T1000 (cell line): ENCODE results near the gene CABLES1.
"Not testable (repeated sequence)": the region's sequence is repeated elsewhere in the genome, so short reads cannot be mapped to it uniquely, and the experiment has no call there.

Source experiments
- DNase-seq: peaks from one replicate; lab custom pipeline; 2025; ENCODE audit warnings: mixed read lengths; lab: John Stamatoyannopoulos, UW

CABLES1 gene

GRCh38 chr18:23241833-23242496 is 106.7 kb downstream of the CABLES1 start:
- not testable (repeated sequence) for DNase-seq

DNA sequence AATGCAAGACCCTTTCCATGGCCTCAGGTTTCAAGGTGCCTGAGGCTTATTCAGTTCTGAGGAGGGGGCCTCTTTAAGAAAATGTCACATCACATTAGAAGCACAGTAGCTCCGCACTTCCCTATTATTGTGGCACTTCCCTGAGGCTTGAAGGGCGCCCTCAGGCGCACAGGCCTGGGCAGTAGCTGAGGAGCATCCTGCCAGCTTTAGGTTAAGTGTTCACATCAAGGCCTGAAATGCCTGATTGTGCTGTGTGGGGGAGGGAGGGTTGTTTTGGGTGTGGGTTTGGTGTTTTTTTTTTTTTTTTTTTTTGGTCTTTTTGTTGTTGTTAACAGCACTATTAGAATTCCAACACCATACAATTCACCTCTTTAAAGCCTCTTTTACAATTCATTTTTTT is 107.9 kb downstream of the CABLES1 start:
- no peak for DNase-seq

GRCh38 chr18:23243816-23244215 is 108.5 kb downstream of the CABLES1 start:
- no peak for DNase-seq

- no peak for DNase-seq
Observed at GRCh38 chr18:23244401-23244800, 109.1 kb downstream of the CABLES1 start.

DNA sequence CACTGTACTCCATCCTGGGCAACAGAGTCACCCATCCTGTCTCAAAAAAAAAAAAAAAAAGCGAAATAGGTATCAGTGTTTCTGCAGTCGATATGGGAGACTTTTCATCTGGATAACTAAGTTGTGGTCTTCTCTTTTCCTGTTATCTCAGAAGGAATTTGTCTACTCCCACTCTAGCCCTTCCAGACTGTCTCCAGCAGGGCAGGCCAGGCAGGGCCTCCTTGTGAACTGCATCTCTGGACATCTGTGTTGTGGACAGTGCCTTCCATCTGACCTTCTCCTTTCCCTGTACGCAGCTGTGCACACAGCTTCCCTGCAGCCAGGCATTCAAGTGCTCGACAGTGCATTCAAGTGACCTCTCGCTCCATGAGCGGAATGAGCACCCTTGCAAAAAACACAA is 110.2 kb downstream of the CABLES1 start:
- no peak for DNase-seq

- no peak for DNase-seq
Observed at GRCh38 chr18:23247331-23247730, 112.0 kb downstream of the CABLES1 start.

- no peak for DNase-seq
Observed at GRCh38 chr18:23247896-23248295, 112.6 kb downstream of the CABLES1 start.

GRCh38 chr18:23248826-23249225 is 113.5 kb downstream of the CABLES1 start:
- no peak for DNase-seq

- DNase-seq: no peak
Observed at GRCh38 chr18:23249348-23249747, 114.1 kb downstream of the CABLES1 start.

DNA sequence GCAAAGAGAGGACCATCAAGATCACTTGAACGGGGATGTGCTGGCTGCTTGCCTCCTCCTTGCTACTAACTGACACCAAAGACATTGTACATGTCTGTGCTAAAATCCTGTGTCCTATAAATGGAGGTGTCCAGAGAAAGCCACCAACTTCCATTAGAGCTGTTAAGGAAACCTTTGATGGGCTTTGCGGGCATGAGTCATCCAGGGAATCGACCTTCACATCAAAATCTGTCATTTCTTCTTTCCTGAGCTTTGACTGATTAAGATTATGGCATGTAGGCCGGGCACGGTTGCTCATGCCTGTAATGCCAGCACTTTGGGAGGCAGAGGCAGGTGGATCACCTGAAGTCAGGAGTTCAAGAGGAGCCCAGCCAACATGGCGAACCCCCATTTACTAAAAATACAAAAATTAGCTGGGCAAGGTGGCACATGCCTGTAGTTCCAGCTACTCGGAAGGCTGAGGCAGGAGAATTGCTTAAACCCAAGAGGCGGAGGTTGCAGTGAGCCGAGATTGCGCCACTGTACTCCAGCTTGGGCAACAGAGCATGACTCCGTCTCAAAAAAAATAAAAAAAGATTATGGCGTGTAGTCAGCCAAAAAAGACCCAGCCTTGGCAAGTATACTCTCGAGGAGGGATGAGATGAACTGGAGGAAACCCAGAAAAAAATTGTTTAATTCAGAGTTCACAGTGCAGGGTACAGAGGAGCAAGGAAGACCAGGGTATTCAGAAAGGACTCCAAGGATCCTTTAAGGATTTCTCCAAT is 115.8 kb downstream of the CABLES1 start:
- no peak for DNase-seq

GRCh38 chr18:23253630-23254029 is 118.3 kb downstream of the CABLES1 start:
- DNase-seq: no peak

- DNase-seq: no peak
Observed at GRCh38 chr18:23257137-23257536, 121.9 kb downstream of the CABLES1 start.

DNA sequence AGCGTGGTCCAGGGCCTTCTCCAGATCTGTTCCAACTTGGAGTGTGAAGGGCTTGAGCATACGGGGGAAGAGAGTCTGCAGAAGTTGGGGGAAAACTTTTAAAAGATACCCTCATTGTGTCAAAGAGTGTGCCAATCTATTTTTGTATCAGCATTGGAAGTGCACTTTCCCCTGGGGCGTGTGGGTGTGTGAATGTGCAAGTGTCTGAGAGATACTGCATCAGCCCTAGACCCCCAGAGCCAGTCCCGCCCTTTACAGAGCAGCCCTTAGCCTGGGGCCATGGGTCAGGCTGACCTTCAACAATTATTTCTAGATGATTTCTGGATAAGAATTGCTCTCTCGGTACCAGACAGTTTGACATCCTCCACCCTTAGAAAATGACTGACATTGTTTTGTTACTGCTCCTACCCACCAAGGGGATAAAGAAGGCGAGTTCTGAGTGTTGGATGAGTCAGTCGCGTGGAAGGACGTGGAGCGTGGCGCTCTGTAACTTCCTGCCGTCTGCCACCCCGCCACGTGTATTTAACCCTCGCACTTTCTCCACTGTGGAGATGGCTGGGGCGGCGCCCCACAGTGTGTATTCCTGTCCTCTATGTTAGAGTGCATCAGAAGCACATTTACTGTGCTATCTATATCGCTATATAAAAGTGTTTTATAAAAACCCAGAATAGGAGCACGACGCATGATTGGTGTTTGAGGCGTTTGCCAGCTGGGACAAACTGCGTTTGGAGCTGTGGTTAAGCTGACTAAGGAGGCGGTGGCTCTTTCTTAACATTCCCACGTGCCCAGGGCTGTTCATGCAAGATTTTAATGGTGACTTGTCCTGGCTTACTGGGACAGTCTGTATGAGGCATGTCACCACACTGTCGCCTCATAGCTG is 122.6 kb downstream of the CABLES1 start:
- no peak for DNase-seq

GRCh38 chr18:23258566-23259469 is 123.5 kb downstream of the CABLES1 start:
- DNase-seq: no peak

DNA sequence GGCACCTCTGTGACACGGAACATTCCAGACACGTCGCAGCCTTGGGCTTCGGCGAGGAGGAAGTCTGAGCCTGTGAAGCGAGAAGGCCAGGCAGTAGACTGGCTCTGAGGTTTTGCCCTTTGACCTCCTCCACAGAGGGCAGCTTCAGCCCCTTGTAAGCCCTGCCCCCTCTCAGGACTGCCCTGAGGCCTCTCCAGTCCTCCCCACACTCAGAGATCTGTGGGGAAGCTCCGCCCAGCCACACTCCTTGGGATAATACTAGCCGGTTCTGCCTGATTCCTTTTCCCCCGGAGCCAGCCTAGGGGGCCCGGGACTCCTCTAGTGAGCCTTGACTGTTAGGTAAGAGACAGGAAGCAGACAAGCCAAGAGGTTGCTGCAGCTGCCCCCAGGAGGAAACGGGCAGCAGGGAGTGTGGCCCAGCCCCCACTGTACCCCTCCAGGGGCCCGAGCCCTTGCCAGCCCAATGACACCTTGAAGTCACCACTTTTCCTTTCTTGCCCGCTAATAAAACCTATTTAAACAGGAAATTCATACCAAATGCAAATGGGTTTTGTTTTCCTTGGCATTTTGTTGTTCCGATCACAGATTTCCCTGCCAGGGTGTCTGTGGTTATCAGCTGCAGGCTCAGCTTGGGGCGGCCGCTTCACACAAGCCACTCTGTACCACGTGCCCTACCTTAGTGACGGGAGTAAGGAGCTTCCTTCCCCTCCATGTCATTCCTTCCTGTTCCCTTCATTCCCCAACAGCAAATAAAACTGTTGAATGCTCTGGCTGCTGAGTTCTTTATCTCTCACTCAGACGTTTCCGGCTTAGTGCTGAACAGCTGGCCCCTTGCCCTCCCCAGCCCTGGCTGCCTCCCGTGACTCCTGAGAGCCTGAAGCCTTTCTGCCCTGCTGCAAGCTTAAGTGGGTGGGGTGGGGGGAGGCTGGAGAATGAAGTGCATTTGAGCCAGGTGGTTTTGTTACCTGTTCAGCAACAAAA is 124.7 kb downstream of the CABLES1 start:
- DNase-seq: no peak

DNA sequence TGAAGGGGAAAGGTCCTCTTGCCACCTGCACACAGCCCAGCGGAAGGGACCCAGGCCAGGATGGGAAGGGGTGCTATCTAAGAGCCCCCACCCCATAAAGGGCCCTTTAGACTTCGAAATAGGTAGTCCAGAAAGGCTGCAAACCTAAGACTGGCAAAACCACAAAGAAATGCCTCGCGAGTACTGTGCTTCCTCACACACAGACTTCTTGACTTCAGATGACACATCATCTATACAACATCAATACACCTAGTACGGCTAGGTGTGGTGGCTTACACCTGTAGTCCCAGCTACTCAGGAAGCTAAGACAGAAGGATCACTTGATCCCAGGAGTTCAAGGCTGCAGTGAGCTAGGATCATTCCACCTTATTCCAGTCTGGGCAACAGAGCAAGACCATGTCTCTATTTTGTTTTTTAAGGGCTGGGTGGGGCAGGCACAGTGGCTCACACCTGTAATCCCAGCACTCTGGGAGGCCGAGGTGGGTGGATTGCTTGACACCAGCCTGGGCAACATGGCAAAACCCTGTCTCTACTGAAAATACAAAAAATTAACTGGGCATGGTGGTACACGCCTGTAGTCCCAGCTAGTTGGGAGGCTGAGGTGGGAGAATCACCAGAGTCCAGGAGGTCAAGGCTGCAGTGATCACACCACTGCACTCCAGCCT is 125.8 kb downstream of the CABLES1 start:
- DNase-seq: no peak

- DNase-seq: no peak
Observed at GRCh38 chr18:23263551-23264235, 128.4 kb downstream of the CABLES1 start.

GRCh38 chr18:23265682-23266399 is 130.6 kb downstream of the CABLES1 start:
- no peak for DNase-seq
